HCT116 (cell line): ENCODE measurements around the gene TBC1D26. TPM values are rescaled to one million over a fixed set of nuclear protein-coding genes. Genes with fewer than 3 reads are reported as not detected.

Experiments used
- ATAC-seq: fragments of 200-7000 bp; cut with Tn5 transposase; 2 replicates; pipeline ENCODE4 v1.9.1; 2020; ENCODE audit warnings: mild to moderate bottlenecking, moderate library complexity
- BruUV-seq: library from RNA; stranded (reverse); fragments of 400-500 nt; replicated peaks from 2 replicates; lab custom pipeline; 2021; lab: Mats Ljungman, UMichigan
- CTCF ChIA-PET: fragments of 300-600 bp; sonication (Branson Sonifier 250); formaldehyde crosslinking; loops from one replicate; lab custom pipeline; 2021; ENCODE audit warnings: antibody characterized with exemption; lab: Charles Lee
- POLR2A ChIA-PET: fragments of 300-600, 350-600 bp; sonication (Branson Sonifier 250); formaldehyde crosslinking; loops from one replicate; lab custom pipeline; 2021; ENCODE audit warnings: antibody characterized with exemption; lab: Charles Lee
- RAD21 ChIA-PET, 2 experiments: fragments of 300-600 bp; sonication (Branson Sonifier 250); formaldehyde crosslinking; loops; one replicate each; lab custom pipeline; 2023; ENCODE audit warnings: low total read pairs in 2 of 2; ENCODE audit not compliant: uncharacterized antibody in 2 of 2, unreplicated experiment in 2 of 2, low non-redundant PET in 1 of 2; lab: Charles Lee
- DNase-seq: peaks from one replicate; pipeline ENCODE4 v3.0.0-alpha.2; 2010; ENCODE audit warnings: low read depth, low spot score
- H2AFZ ChIP-seq: fragments of 200-600 bp; shearing (Covaris generic), sonication (generic); 2 replicates; pipeline ENCODE4 v1.6.1; 2017; ENCODE audit warnings: low read depth, mixed run types, mixed read lengths, antibody characterized with exemption, low read length; ENCODE audit not compliant: poor library complexity, severe bottlenecking
- H3K27ac ChIP-seq: 2 replicates; pipeline ENCODE4 v1.5.1; 2012; ENCODE audit warnings: low read depth, low read length
- H3K27me3 ChIP-seq: fragments of 200-600 bp; sonication (generic); 2 replicates; pipeline ENCODE4 v1.6.1; 2016; ENCODE audit warnings: mixed run types, low read length, mixed read lengths; ENCODE audit not compliant: insufficient read depth
- H3K36me3 ChIP-seq, 2 experiments: fragments of 200-500 bp in 1 of 2; fragments of 200-600 bp in 1 of 2; sonication (Bioruptor generic) in 1 of 2; sonication (generic) in 1 of 2; 2 replicates each; pipeline versions ENCODE4 v1.5.1 to v1.6.1; 2014 to 2016; ENCODE audit warnings: low read length in 2 of 2, inconsistent platforms in 1 of 2, mixed read lengths in 1 of 2, mixed run types in 1 of 2; ENCODE audit not compliant: insufficient read depth in 2 of 2, control insufficient read depth in 1 of 2
- H3K4me1 ChIP-seq, 2 experiments: fragments of 200-600 bp in 1 of 2; sonication (generic) in 1 of 2; 2 replicates each; pipeline versions ENCODE4 v1.5.1 to v1.6.1; 2012 to 2017; ENCODE audit warnings: low read length in 2 of 2, inconsistent platforms in 1 of 2, mild to moderate bottlenecking in 1 of 2, mixed read lengths in 1 of 2, mixed run types in 1 of 2, moderate library complexity in 1 of 2; ENCODE audit not compliant: insufficient read depth in 2 of 2, control insufficient read depth in 1 of 2
- H3K4me2 ChIP-seq: fragments of 200-600 bp; sonication (generic); 2 replicates; pipeline ENCODE4 v1.6.1; 2017; ENCODE audit warnings: mixed run types, low read length, mixed read lengths
- H3K4me3 ChIP-seq, 2 experiments: fragments of 200-600 bp in 1 of 2; sonication (generic) in 1 of 2; replicated peaks in 1 of 2; 2 replicates each; pipeline ENCODE4 v1.5.1; 2011 to 2016; ENCODE audit warnings: low read length in 2 of 2, control low read depth in 1 of 2, low read depth in 1 of 2, mild to moderate bottlenecking in 1 of 2, mixed read lengths in 1 of 2, mixed run types in 1 of 2
- H3K79me2 ChIP-seq: fragments of 200-600 bp; sonication (generic); 2 replicates; pipeline ENCODE4 v1.6.1; 2017; ENCODE audit warnings: mild to moderate bottlenecking, mixed run types, low read length, moderate library complexity, mixed read lengths; ENCODE audit not compliant: insufficient read depth
- H3K9ac ChIP-seq: fragments of 200-600 bp; sonication (generic); 2 replicates; pipeline ENCODE4 v1.6.1; 2016; ENCODE audit warnings: low read length, mixed read lengths
- H3K9me2 ChIP-seq: fragments of 200-600 bp; sonication (generic), shearing (Covaris generic); 2 replicates; pipeline ENCODE4 v1.6.1; 2017; ENCODE audit warnings: mixed run types, mild to moderate bottlenecking, moderate library complexity; ENCODE audit not compliant: insufficient read depth
- H3K9me3 ChIP-seq, 2 experiments: fragments of 200-500 bp in 1 of 2; fragments of 200-600 bp in 1 of 2; sonication (Bioruptor generic) in 1 of 2; sonication (generic) in 1 of 2; 2 replicates each; pipeline ENCODE4 v1.6.1; 2014 to 2017; ENCODE audit warnings: low read length in 2 of 2, mixed read lengths in 2 of 2, inconsistent platforms in 1 of 2, low read depth in 1 of 2, mild to moderate bottlenecking in 1 of 2, mixed run types in 1 of 2, moderate library complexity in 1 of 2; ENCODE audit not compliant: control insufficient read depth in 1 of 2, insufficient read depth in 1 of 2
- H4K20me1 ChIP-seq: fragments of 200-600 bp; sonication (generic), shearing (Covaris generic); 2 replicates; pipeline ENCODE4 v1.6.1; 2017; ENCODE audit warnings: mixed run types, mild to moderate bottlenecking, moderate library complexity; ENCODE audit not compliant: insufficient read depth
- CBX3 ChIP-seq: IDR thresholded peaks from 2 replicates; pipeline ENCODE4 v1.6.1; 2012; ENCODE audit warnings: low read depth
- CEBPB ChIP-seq: IDR thresholded peaks from 2 replicates; pipeline ENCODE4 v1.6.1; 2012; ENCODE audit warnings: low read depth
- EGR1 ChIP-seq: IDR thresholded peaks from 2 replicates; pipeline ENCODE4 v1.6.1; 2012; ENCODE audit warnings: low read depth
- ELF1 ChIP-seq: IDR thresholded peaks from 2 replicates; pipeline ENCODE4 v1.6.1; 2012; ENCODE audit warnings: low read depth, borderline replicate concordance
- EZH2 ChIP-seq: fragments of 200-600 bp; sonication (generic); IDR thresholded peaks from 2 replicates; pipeline ENCODE4 v1.6.1; 2017; ENCODE audit warnings: antibody characterized with exemption, mixed run types
- FOSL1 ChIP-seq: IDR thresholded peaks from 2 replicates; pipeline ENCODE4 v1.6.1; 2012; ENCODE audit warnings: low read depth
- JUND ChIP-seq: IDR thresholded peaks from 2 replicates; pipeline ENCODE4 v1.6.1; 2012
- POLR2A ChIP-seq: IDR thresholded peaks from 2 replicates; pipeline ENCODE4 v1.7.0; 2011; ENCODE audit warnings: borderline replicate concordance; ENCODE audit not compliant: insufficient read depth, insufficient read length; ENCODE audit errors: extremely low read depth
- POLR2AphosphoS5 ChIP-seq: IDR thresholded peaks from 2 replicates; pipeline ENCODE4 v1.6.1; 2011; ENCODE audit warnings: mild to moderate bottlenecking, low read depth, low read length, moderate library complexity
- RAD21 ChIP-seq: IDR thresholded peaks from 2 replicates; pipeline ENCODE4 v1.6.1; 2012; ENCODE audit warnings: low read depth, mild to moderate bottlenecking
- SIN3A ChIP-seq: IDR thresholded peaks from 2 replicates; pipeline ENCODE4 v1.6.1; 2012; ENCODE audit warnings: low read depth
- SP1 ChIP-seq: IDR thresholded peaks from 2 replicates; pipeline ENCODE4 v1.6.1; 2012; ENCODE audit warnings: low read depth
- TCF7L2 ChIP-seq: IDR thresholded peaks from 2 replicates; pipeline ENCODE4 v1.7.0; 2011; ENCODE audit warnings: borderline replicate concordance, inconsistent platforms; ENCODE audit not compliant: insufficient read depth, insufficient read length; ENCODE audit errors: extremely low read depth
- ZNF274 ChIP-seq: fragments of 200-500 bp; sonication (Bioruptor generic); IDR thresholded peaks from 2 replicates; pipeline ENCODE4 v1.6.1; 2014; ENCODE audit warnings: mild to moderate bottlenecking, low read depth, low read length, inconsistent platforms
- intact Hi-C: fragments of 100-400 bp; cut with micrococcal nuclease; formaldehyde crosslinking; loops from 2 replicates; pipeline ENCODE4 v1.10.0; 2022
- total RNA-seq: library from RNA; stranded (reverse); gene quantifications from one replicate; pipeline ENCODE4 v1.2.1, GENCODE V29; 2021; ENCODE audit not compliant: unreplicated experiment
- TF ChIP-seq, protein P1 (sequence below): IDR thresholded peaks from 2 replicates; pipeline ENCODE4 v1.6.1; 2012
- TF ChIP-seq, protein P2 (sequence below), 3 experiments: fragments of 200-600 bp in 1 of 3; sonication (generic) in 1 of 3; IDR thresholded peaks in 2 of 3; conservative IDR thresholded peaks in 1 of 3; 2 replicates each; pipeline ENCODE4 v1.5.1; 2012 to 2017; ENCODE audit warnings: low read depth in 2 of 3, low read length in 2 of 3, antibody characterized with exemption in 1 of 3, borderline replicate concordance in 1 of 3, control low read depth in 1 of 3, mild to moderate bottlenecking in 1 of 3, mixed read lengths in 1 of 3, mixed run types in 1 of 3, moderate library complexity in 1 of 3; ENCODE audit not compliant: insufficient read depth in 1 of 3
- TF ChIP-seq, protein P3 (sequence below): IDR thresholded peaks from 2 replicates; pipeline ENCODE4 v1.6.1; 2012
- TF ChIP-seq, protein P4 (sequence below): IDR thresholded peaks from 2 replicates; pipeline ENCODE4 v1.6.1; 2012; ENCODE audit warnings: low read depth
- TF ChIP-seq, protein P5 (sequence below): IDR thresholded peaks from 2 replicates; pipeline ENCODE4 v1.6.1; 2011; ENCODE audit warnings: mild to moderate bottlenecking, low read length, moderate library complexity; ENCODE audit not compliant: insufficient replicate concordance; ENCODE audit errors: extremely low read depth

Gene TBC1D26
- total RNA-seq, 1 experiment from 2014 or later: 1.1 TPM

DNA sequence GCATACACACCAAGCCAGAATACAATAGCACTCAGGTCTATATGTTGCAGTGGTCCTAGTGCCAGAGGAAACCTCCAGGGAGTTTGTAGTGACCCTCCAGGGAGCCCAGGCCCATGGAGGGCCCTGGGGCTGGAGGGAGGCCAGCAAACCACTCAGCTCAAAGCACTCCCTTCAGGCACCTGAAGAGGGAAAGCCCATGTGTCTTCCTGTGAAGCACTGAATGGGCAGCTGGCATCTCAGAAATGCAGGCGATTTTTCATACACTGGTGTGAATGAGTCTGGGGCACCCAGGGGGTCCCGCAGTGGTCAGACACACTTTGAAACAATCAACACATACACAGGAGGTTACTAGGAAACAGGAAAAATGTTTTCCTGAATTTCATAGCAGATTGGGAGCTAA lies 12.8 kb downstream of the TBC1D26 start:
- no peak overlapping the region for H2AFZ ChIP-seq
- no peaks in the 10 kb centered on the region for H3K27me3 ChIP-seq
- CTCF ChIA-PET: no interaction called here
- H3K4me2 ChIP-seq: no peak overlapping the region
- H3K79me2 ChIP-seq: no peaks in the 10 kb centered on the region
- H3K9me3 ChIP-seq: no peaks in the 10 kb centered on the region
- no peak overlapping the region for H3K27ac ChIP-seq
- 0 out of 2 replicates have a peak, but pooled peaks have one; percentile 36 for ATAC-seq
- H3K4me3 ChIP-seq: no peak overlapping the region
- H3K9ac ChIP-seq: no peak overlapping the region
- RAD21 ChIA-PET: no interaction called here
- no peaks in the 10 kb centered on the region for H3K4me1 ChIP-seq
- H3K36me3 ChIP-seq: no peaks in the 10 kb centered on the region
- POLR2A ChIA-PET: no interaction called here
- intact Hi-C loops: no loop called here
- TF ChIP-seq, protein P1, sequence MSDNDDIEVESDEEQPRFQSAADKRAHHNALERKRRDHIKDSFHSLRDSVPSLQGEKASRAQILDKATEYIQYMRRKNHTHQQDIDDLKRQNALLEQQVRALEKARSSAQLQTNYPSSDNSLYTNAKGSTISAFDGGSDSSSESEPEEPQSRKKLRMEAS: no peak
- TF ChIP-seq CBX3 (no peak), SP1 (no peak), TCF7L2 (no peak), ELF1 (no peak), CEBPB (no peak), FOSL1 (no peak), EGR1 (no peak), SIN3A (no peak), ZNF274 (no peak), POLR2AphosphoS5 (no peak), JUND (no peak), POLR2A (no peak), EZH2 (no peak), RAD21 (no peak)
- TF ChIP-seq, protein P2, sequence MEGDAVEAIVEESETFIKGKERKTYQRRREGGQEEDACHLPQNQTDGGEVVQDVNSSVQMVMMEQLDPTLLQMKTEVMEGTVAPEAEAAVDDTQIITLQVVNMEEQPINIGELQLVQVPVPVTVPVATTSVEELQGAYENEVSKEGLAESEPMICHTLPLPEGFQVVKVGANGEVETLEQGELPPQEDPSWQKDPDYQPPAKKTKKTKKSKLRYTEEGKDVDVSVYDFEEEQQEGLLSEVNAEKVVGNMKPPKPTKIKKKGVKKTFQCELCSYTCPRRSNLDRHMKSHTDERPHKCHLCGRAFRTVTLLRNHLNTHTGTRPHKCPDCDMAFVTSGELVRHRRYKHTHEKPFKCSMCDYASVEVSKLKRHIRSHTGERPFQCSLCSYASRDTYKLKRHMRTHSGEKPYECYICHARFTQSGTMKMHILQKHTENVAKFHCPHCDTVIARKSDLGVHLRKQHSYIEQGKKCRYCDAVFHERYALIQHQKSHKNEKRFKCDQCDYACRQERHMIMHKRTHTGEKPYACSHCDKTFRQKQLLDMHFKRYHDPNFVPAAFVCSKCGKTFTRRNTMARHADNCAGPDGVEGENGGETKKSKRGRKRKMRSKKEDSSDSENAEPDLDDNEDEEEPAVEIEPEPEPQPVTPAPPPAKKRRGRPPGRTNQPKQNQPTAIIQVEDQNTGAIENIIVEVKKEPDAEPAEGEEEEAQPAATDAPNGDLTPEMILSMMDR (IDR thresholded peaks at IDR 0.05 in 2 of 3, conservative IDR thresholded peaks at IDR 0.05 in 1 of 3; ENCODE audit: borderline replicate concordance in 1 of 3, insufficient read depth in 1 of 3, low read depth in 2 of 3, low read length in 2 of 3): no peak
- TF ChIP-seq, protein P3, sequence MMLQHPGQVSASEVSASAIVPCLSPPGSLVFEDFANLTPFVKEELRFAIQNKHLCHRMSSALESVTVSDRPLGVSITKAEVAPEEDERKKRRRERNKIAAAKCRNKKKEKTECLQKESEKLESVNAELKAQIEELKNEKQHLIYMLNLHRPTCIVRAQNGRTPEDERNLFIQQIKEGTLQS: no peak
- TF ChIP-seq, protein P4, sequence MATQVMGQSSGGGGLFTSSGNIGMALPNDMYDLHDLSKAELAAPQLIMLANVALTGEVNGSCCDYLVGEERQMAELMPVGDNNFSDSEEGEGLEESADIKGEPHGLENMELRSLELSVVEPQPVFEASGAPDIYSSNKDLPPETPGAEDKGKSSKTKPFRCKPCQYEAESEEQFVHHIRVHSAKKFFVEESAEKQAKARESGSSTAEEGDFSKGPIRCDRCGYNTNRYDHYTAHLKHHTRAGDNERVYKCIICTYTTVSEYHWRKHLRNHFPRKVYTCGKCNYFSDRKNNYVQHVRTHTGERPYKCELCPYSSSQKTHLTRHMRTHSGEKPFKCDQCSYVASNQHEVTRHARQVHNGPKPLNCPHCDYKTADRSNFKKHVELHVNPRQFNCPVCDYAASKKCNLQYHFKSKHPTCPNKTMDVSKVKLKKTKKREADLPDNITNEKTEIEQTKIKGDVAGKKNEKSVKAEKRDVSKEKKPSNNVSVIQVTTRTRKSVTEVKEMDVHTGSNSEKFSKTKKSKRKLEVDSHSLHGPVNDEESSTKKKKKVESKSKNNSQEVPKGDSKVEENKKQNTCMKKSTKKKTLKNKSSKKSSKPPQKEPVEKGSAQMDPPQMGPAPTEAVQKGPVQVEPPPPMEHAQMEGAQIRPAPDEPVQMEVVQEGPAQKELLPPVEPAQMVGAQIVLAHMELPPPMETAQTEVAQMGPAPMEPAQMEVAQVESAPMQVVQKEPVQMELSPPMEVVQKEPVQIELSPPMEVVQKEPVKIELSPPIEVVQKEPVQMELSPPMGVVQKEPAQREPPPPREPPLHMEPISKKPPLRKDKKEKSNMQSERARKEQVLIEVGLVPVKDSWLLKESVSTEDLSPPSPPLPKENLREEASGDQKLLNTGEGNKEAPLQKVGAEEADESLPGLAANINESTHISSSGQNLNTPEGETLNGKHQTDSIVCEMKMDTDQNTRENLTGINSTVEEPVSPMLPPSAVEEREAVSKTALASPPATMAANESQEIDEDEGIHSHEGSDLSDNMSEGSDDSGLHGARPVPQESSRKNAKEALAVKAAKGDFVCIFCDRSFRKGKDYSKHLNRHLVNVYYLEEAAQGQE: no peak
- TF ChIP-seq, protein P5, sequence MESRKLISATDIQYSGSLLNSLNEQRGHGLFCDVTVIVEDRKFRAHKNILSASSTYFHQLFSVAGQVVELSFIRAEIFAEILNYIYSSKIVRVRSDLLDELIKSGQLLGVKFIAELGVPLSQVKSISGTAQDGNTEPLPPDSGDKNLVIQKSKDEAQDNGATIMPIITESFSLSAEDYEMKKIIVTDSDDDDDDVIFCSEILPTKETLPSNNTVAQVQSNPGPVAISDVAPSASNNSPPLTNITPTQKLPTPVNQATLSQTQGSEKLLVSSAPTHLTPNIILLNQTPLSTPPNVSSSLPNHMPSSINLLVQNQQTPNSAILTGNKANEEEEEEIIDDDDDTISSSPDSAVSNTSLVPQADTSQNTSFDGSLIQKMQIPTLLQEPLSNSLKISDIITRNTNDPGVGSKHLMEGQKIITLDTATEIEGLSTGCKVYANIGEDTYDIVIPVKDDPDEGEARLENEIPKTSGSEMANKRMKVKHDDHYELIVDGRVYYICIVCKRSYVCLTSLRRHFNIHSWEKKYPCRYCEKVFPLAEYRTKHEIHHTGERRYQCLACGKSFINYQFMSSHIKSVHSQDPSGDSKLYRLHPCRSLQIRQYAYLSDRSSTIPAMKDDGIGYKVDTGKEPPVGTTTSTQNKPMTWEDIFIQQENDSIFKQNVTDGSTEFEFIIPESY: no peak
- TF ChIP-seq, all 23 proteins: peak for 0
- no peaks in the 10 kb centered on the region for H4K20me1 ChIP-seq
- BruUV-seq: no TSS peak
- no peaks in the 10 kb centered on the region for H3K9me2 ChIP-seq
- no peak for DNase-seq
